Adipose tissue (tissue), 3 donors: ENCODE measurements around the gene NSMF. TPM values are rescaled to one million over a fixed set of nuclear protein-coding genes. Genes with fewer than 3 reads are reported as not detected.

Experiments
- H3K27ac ChIP-seq: one replicate; pipeline ENCODE4 v1.5.1; 2013; ENCODE audit warnings: low read depth, low read length
- WGBS, 3 donors: extraction: QIAGEN DNeasy Blood & Tissue Kit; methylation state at CpG; one replicate each; pipeline ENCODE4 v1.1.7; 2013; 5-methylcytosine and 5-hydroxymethylcytosine counted together
- polyA plus RNA-seq, 3 donors: library from polyadenylated mRNA; stranded (reverse); fragments of 200-250 nt; gene quantifications; one replicate each; pipeline ENCODE4 v1.2.3, GENCODE V29; 2013
- donor health status: healthy with polysubstance abuse.
- donor health status: Bipolar disorder and iron deficiency.
- donor health status: healthy.

Gene NSMF
- polyA plus RNA-seq, 3 donors, result 38.2 to 39.5 (median 39.4) TPM

- WGBS, 3 donors, result 92 to 95% (median 94%) methylated on average over 30 of the region's 30 CpGs
- no peak overlapping the region for H3K27ac ChIP-seq
Measured at GRCh38 chr9:137462986-137463930, 4.1 kb upstream of the NSMF start.

DNA sequence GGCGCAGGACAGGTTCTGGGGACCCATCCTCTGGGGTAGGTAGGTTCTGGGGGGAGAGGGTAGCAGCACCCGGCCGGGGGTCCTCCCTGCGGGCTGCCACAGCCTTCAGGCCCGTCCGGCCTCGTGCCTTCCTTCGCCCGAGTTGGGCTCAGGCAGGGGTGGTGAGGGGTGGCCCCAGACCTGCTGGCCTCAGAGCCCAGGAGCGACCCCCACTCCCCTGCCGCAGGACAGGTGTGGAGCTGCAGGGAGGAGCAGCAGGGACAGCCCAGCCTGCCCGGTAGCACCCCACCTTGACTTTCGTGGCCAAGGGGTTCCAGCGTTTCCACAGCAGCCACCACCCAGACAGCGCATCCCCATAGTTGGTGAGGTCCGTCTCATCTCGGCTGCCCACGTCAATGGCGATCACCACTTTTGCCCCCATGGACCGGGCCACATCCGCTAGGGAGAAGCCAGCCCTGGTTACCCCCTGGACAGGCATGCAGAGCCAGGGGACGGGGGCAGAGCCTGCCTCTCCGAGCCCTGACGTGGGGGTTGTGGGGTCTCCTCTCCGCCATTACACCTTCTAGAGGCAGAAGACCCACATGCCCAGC lies 3.4 kb upstream of the NSMF start:
- WGBS, 3 donors, result 89 to 97% (median 91%) methylated on average over 25 of the region's 25 CpGs
- H3K27ac ChIP-seq, result no peak overlapping the region

DNA sequence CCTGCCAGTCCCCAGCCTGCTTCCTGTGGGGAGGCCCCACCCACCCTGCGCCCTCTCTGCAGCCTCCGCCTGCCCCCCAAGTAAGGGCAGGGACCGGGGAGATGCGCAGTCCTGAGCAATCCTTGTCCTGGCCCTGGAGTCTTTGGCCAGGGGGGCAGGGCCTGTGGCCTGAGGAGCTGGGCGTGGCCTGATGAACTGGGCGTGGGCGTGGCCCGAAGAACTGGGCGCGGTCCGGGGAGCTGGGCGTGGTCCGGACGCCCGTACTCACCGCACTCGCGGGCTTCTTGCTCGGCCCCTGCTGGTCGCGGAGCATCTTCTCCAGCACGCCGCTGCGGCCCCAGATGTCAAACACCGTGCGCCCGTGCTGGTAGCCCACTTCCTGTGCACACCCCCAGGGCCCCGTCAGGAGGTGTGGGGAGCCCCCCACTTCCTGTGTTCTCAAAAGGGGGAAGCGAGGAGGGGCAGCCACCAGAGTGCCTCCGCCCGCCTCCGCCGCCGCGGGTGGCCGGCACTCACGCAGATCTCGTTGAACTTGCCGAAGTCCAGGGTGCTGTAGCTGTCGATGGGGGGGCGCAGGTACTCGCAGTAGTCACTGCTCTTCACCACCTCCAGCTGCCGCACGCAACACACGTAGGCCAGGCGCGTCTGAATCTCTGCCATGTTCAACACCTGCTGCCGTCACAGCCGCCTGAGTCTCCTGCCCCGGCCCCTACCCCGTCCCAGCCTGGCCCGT lies 2.7 kb upstream of the NSMF start:
- WGBS, 3 donors, result 52 to 65% (median 61%) methylated on average over 48 to 52 of the region's 52 CpGs
- H3K27ac ChIP-seq, result no peak overlapping the region

DNA sequence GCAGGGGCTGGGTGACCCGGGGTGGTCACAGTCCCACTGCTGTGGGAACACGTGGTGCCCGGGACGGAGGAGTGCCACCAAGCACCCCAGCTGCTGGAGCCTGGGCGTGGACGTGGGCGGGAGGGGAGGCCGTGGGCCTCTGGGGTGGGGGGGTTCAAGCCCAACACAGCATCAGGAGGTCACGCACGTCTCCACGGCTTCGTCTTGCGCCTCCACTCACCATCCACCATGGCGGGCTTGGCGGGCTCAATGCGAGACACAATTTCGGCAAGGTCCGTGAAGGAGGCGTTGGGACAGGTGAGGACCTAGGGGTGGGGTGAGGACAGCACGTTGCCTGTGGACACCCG lies 2.2 kb upstream of the NSMF start:
- 90 to 93% (median 92%) methylated on average over 20 to 21 of the region's 21 CpGs for WGBS, 3 donors
- no peak overlapping the region for H3K27ac ChIP-seq

GRCh38 chr9:137460363-137461315 lies 1.5 kb upstream of the NSMF start:
- H3K27ac ChIP-seq, result no peak overlapping the region
- 93 to 95% (median 94%) methylated on average over 31 of the region's 31 CpGs for WGBS, 3 donors

- 43 to 50% (median 48%) methylated on average over 14 to 15 of the region's 15 CpGs for WGBS, 3 donors
- H3K27ac ChIP-seq, result no peak overlapping the region
Measured at GRCh38 chr9:137459601-137460362, 648 bp upstream of the NSMF start.

GRCh38 chr9:137458194-137459151 lies 661 bp downstream of the NSMF start:
- no peak overlapping the region for H3K27ac ChIP-seq
- 16 to 34% (median 17%) methylated on average over 54 to 88 of the region's 88 CpGs for WGBS, 3 donors

DNA sequence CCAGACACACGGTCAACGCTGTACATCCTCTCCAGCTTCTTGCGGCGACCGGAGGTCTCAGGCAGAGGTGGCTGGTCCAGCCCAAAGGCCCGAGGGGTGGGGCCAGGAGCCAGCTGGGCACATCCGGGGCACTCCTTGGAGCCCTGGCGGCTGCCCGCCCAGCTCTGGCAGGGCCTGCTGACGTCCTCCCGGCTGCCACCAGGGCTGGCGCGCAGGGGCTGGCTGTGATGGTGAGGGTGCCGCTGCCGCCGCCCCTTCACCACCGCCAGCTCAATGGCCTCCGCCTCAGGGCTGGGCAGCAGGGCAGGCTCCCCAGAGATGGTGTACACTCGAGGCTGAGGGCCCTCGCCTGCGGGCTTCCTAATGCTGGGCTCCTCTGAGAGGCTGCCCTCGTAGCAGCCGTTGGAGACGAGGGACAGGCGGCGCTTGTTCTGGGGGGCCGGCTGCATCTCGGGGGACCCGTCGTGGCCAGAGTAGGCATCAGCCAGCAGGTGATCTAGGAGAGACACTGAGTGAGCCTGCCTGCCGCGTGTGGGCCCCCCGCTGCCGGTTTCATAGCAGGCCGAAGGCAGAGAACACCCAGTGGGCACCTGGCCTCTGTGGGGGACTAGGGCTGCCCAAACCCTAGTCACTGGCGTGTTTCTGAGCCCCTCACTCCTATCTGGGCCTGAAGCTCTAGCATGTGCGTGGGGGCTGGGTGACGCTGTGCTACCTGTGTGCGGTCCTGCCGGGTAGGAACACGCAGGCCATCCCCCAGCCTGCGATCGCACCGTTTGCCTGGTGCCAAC lies 1.5 kb downstream of the NSMF start:
- H3K27ac ChIP-seq, result no peak overlapping the region
- WGBS, 3 donors, result 71 to 95% (median 94%) methylated on average over 38 to 44 of the region's 44 CpGs

DNA sequence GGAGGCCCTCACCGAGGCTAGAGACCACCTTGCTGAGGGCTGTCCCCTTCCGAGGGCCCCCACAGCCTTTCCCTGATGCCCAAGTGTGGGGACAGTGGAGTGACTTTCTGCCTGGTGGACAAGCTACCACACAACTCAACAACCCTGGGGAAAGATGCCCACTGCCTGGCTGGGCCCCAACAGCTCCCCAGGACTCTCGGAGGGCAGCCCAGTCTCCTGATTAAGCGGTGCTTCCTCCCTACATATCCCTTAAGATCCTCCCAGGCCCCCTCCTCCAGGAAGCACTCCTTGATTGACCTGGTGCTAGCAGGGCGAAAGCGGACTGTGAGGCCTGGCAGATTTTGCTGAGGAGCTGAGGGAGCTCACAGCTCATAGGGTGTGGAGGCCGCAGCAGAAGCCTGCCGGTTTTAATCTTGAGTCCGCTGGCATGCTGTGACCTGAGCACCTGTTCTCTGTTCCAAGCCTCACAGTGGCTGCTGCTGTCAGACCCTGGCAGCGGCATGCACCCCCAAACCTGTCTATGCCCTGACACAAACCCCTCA lies 2.2 kb downstream of the NSMF start:
- WGBS, 3 donors, result 65 to 98% (median 95%) methylated on average over 10 of the region's 10 CpGs
- H3K27ac ChIP-seq, result no peak overlapping the region

DNA sequence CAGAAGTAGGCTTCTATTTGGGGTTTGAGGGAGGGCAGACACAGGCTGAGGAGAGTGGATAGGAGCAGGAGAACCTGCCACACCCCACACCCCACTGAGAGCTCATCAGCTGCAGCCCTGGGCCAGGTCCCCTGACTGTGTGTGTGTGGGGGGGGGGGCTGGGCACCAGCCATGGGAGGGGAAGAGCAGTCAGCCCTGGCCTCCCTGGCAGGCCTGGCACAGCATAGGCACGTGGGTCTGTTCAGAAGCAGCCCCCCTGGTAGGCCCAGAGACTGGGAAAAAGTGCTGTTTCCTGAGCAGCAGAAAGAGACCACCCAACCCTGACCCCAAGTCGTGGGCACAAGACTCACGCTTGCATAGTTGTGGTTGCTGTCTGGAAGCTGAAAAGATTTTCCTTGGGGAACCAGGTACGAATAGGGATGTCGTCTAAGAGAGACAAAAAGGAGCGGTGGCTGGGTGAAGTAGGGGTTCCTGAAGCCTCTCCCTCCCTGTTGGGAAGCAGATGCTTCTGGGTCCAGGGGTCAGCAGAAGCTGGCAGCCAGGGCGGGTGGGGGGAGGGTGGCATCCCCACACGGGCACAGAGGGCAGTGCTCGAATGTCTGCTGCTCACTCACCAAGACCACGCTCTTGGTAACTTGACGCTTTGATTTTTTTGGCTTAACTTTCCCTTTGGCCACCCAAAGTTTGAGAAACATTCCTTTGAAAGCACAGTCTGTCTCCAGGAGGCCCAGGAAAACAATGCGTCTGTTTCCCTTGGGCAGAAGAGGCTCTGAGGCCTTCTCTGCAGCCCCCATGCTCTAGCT lies 2.9 kb downstream of the NSMF start:
- H3K27ac ChIP-seq, result no peak overlapping the region

DNA sequence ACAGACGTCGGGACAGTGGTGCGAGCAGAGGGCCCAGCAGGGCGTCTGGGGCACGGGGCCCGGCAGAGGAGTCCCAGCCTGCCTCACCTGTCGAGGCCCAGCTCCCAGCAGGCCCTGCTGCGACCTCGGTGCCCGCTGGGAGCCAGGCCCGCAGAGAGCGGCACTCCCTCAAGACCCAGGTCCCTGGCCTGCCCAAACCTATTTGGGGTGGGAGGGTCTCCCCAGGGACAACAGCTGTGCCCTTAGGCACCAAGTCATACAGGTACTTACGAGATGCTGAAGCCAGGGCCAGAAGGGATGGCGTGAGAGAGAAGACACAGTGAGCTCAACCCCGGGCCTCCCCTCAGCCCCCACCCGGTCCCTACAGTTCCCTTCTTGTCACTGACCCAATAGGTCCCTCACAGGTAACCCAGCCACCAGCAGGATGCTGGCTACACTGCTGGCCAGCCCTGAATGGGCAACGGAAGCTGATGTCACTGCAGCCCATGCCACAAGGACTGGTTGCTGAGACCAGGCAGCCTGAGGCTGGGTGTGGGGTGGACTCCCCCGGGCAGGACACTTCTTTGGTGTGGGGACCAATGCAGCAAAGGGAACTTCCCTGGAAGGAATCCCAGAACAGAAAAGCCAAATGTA lies 3.7 kb downstream of the NSMF start:
- WGBS, 3 donors, result 89 to 93% (median 89%) methylated on average over 17 to 18 of the region's 18 CpGs
- H3K27ac ChIP-seq, result no peak overlapping the region

More for the DNA sequence above, 2.9 kb downstream of the NSMF start:
- 79 to 89% (median 79%) methylated on average over 12 of the region's 12 CpGs for WGBS, 3 donors

DNA sequence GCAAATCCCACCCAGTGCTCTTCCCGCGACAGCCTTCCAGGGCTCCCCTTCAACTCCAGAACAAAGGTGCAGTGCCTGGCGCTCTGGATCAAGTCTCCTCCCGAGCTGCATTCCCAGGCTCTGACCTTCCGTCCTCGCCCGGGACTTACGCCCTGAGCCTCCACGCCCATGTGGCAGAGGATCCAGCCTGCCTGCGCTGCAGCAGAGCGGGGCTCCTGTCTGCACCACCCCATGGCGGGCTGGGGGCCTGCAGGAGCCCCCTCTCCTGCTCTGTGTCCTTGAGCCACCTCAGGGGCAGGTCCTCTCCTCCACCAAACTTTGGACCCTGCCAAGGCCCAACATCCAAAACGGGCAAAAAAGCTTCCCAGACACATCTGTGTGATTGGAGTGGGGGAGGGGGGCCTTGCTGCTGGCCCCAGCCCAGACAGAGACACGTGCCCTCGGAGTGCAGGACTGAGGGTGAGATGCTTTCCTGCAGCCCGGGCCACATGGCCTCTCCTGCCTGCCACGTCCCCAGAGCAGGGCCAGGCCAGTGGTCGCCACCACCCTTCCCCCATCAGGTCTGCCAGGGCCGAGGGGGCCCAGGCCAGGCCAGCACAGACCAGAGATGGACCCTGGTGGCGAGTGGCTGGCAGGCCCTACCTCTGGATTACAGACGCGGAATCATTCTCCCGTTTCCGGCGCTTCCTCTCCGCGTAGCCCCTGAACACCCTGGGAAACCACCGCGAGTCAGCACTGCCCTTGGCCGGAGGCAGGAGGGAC lies 4.4 kb downstream of the NSMF start:
- no peak overlapping the region for H3K27ac ChIP-seq

DNA sequence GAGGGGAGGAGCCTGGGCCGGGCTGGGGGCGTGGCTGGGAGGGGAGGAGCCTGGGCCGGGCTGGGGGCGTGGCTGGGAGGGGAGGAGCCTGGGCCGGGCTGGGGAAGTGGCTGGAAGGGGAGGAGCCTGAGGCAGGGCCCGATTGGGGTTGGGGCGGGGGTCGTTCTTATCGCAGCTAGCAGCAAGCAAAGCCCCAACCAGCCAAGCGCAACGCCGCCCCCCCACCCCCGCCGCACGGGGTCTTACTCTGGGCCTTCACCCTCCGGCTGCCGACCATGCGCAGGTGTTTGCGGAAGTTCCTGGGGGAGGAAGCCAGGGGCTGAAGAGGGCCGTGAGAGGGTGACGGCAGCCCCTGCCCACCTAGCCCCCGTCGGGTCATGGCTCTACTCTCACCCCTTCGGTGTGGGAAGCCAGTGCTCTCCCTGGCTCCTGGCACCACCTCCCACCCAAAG lies 5.0 kb downstream of the NSMF start:
- WGBS, 3 donors, result 8 to 26% (median 14%) methylated on average over 13 to 22 of the region's 24 CpGs
- no peak overlapping the region for H3K27ac ChIP-seq

More for the DNA sequence above, 4.4 kb downstream of the NSMF start:
- WGBS, 3 donors, result 55 to 63% (median 56%) methylated on average over 30 of the region's 30 CpGs
